HG03097 (cell line): Measurements from ENCODE around the gene SANBR.

Source experiments
- ATAC-seq: cut with Tn5 transposase; IDR thresholded peaks from one replicate; pipeline ENCODE4 v1.9.1; 2021; ENCODE audit not compliant: unreplicated experiment, low FRiP score

SANBR gene

GRCh38 chr2:61085883-61086282 lies 20.2 kb downstream of the SANBR start:
- ATAC-seq = no peak

- no peak for ATAC-seq
These were observed 24.1 kb downstream of the SANBR start for GRCh38 chr2:61089797-61090196.

DNA sequence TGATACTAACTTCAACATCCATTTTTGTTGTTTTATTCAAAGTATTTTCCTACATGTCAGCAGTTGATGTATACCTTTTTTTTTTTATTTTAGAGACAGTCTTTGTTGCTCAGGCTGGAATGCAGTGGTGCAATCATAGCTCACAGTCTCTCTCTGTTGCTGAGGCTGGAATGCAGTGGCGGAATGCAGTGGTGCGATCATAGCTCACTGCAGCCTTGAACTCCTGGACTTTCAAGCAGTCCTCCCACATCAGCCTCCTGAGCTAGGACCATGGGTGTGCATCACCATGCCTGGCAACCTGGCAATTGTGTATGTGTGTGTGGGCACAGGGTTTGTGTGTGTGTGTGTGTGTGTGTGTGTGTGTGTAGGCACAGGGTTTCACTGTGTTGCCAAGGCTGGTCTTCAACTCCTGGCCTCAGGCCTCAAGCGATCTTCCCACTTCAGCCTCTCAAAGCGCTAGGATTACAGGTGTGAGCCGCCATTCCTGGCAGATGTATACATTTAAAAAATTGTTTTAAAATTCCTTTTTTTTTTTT lies 24.8 kb downstream of the SANBR start:
- no peak for ATAC-seq

- ATAC-seq = no peak
These were observed 25.8 kb downstream of the SANBR start for GRCh38 chr2:61091485-61091884.

GRCh38 chr2:61096438-61096837 lies 30.8 kb downstream of the SANBR start:
- ATAC-seq = no peak

- ATAC-seq = no peak
These were observed 35.1 kb downstream of the SANBR start for GRCh38 chr2:61100801-61101200.

DNA sequence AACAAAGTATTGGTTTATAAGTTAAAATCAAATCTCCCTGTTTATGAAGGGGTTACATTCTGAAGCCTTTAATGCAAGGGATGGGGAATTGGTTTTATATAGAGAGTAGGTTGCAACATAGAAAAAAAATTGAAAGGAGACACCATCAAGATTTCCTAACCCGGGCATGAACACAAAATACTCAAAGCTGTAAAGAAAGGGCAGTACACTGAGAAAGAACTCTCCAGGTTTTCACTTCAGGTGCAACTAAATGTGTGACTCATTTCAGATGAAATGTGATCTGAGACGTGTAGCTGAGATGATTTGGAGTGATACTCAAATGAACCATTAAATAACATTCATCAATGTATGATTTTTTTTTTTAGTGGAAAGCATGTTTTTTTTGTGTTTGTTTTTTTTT lies 43.6 kb downstream of the SANBR start:
- ATAC-seq = no peak

DNA sequence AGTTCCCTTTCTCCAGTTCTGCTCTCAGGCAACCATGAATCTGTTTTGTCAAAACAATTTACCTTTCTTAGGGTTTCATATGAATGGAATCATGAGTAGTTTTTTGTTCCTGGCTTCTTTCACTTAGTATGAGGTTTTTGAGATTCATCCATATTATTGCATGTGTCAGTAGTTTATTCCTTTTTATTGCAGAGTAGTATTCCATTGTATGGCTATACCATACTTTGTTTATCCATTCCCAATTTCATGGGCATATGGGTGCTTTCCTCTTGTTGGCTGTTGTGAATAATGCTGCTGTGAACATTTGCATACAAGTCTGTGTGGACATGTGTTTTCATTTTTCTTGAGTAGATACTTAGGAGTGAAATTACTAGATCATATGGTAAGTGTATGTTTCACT lies 46.0 kb downstream of the SANBR start:
- ATAC-seq = no peak

GRCh38 chr2:61114147-61114546 lies 48.5 kb downstream of the SANBR start:
- ATAC-seq = no peak
